Stimulated activated CD8-positive, alpha-beta memory T cell treated with anti-CD3 and anti-CD28 coated beads, Interleukin-2, amount 100 ng/mL, for 1 hour (primary cell): ENCODE data around the gene GTPBP1.

Experiments
- DNase-seq, 2 donors: peaks; one replicate each; pipeline ENCODE4 v3.0.0-alpha.2; 2020; ENCODE audit warnings: low read depth in 2 of 2

GTPBP1 gene

GRCh38 chr22:38724926-38725571 lies 19.3 kb downstream of the GTPBP1 start:
- no peak for DNase-seq

DNA sequence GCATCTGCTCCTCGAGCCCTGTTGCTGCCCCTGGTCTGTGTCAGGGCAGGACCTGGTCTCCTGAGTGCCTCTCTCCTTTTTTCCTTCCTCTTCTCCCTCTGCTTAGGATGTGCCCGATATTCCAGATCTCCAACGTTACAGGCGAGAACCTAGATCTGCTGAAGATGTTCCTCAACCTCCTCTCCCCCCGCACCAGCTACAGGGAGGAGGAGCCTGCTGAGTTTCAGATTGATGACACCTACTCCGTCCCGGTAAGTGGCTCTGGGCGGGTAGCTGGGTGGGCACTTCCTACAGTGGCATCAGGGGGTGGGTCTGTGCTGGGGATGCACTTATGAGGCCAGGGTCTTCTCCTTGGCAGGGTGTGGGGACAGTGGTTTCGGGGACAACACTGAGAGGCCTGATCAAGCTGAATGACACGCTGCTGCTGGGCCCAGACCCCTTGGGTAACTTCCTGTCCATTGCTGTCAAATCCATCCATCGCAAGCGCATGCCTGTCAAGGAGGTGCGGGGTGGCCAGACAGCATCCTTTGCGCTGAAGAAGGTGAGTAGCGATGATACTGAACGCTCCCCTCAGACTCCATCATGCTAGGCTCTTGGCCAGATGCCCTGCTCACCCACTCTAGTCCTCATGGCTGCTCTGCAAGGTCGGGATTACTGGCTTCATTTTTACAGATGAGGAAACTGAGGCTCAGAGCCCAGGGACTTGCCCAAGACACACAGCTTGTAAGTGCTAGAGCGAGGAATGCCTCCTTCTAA lies 20.3 kb downstream of the GTPBP1 start:
- no peak for DNase-seq

GRCh38 chr22:38727123-38727522 lies 21.4 kb downstream of the GTPBP1 start:
- no peak for DNase-seq

- DNase-seq: no peak
These were observed 22.0 kb downstream of the GTPBP1 start for GRCh38 chr22:38727530-38728451.

DNA sequence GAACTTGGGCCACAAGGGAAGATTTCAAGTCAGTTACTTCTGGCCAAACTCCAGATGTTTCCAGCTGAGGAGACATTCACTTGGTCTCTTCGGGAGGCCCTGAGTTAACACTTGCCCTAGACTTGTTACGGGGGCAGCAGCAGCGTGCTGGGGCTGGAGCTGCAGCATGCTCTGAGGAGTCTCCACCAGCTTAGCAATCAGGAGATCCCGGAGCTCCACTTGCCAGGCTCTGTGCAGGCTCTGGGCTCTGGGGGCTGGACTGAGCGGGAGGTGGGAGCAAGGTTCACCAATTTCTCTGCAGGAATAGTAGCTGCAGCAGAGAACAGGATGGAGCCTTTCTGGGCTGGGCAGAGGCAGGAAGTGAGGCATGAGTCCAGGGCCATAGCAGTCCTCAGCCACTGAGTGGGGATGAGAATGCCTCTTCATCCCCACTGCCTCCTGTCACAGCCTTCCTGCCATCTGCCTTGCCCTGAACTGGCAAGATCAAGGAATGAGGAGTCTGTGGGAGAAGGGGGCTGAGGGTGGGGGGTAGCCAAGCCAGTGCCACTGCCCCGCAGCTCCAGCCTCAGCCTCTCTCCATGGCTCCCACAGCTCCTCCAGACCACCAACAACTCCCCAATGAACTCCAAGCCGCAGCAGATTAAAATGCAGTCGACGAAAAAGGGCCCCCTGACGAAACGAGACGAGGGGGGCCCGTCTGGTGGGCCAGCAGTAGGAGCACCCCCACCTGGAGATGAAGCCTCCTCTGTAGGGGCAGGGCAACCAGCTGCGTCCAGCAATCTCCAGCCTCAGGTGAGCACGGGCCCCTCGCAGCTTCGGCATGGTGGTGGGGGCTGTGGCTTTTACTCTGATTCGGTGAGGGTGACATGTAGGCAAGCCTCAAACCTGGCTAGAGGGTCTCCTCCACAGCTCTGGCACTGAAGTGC lies 23.4 kb downstream of the GTPBP1 start:
- DNase-seq: no peak

GRCh38 chr22:38729946-38730345 lies 24.2 kb downstream of the GTPBP1 start:
- no peak for DNase-seq

GRCh38 chr22:38730411-38730871 lies 24.7 kb downstream of the GTPBP1 start:
- DNase-seq: no peak

DNA sequence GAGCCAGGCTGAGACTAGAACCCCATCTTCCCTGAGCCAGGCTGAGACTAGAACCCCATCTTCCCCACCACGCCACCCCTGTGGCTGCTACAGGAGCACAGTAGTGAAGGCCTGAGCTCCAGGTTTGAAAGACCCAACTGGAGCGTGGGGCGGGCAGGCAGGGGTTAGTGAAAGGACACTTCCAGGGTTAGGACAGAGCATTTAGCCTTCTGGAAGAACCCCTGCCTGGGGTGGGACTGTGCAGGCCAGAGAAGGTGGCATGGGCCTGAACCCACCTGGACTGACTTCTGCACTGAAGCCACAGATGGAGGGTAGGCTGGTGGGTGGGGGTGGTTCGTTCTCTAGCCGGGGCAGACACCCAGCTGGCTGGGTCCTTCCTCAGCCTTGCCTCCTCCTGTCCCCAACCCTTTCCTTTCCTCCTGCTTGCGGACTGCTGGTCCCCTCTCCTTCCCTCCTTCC lies 26.0 kb downstream of the GTPBP1 start:
- DNase-seq: no peak

- no peak for DNase-seq
These were observed 26.6 kb downstream of the GTPBP1 start for GRCh38 chr22:38732251-38732815.

- DNase-seq: no peak
These were observed 27.6 kb downstream of the GTPBP1 start for GRCh38 chr22:38733329-38733723.

DNA sequence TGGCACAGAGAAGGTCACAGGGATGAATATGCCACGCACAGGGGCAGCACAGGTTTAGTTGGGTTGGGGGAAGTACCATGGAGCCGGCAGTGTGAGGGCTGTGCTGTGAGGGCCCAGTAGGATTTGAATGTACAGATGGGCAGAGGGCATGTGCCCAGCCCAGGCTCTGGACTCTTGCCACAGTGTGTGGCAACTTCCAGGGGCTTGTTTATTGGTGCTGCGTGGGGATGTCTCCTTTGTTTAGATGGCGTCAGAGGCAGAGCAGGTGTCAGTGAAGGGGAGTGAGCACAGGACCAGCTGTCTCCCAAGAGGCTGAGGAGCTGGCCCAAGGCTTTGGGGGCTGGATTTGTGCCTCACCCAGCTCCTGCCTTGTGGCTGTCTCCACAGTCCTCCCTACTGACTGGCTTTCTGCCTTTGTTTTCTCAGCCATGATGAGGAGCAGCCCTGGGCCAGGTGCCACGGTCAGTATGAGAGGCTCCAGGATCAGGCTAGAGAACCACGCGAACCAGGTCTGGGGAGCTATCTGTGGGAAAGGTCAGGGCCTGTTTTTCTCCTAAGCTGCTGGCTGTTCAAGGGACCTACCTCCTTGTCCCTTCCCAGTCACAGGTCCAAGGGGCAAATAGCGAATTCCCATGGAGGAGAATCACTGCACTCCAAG lies 28.1 kb downstream of the GTPBP1 start:
- no peak for DNase-seq

GRCh38 chr22:38734421-38735100 lies 28.8 kb downstream of the GTPBP1 start:
- no peak for DNase-seq

DNA sequence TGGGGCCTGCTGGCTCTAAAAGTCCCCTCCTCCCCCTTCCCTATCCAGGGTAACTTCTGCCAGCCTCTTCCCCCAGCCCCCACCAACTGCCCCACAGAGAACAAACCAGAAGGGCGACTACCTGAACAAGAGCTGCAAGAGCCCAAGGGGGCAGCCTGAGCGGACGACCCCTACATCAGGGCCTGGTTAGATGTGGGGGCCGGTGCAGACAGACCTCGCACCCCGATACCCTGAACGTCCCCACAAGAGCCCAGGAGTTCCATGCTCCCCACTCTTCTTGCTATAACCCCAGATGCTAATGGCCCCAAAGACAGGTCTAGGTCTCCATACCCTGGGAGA lies 29.4 kb downstream of the GTPBP1 start:
- DNase-seq: no peak

DNA sequence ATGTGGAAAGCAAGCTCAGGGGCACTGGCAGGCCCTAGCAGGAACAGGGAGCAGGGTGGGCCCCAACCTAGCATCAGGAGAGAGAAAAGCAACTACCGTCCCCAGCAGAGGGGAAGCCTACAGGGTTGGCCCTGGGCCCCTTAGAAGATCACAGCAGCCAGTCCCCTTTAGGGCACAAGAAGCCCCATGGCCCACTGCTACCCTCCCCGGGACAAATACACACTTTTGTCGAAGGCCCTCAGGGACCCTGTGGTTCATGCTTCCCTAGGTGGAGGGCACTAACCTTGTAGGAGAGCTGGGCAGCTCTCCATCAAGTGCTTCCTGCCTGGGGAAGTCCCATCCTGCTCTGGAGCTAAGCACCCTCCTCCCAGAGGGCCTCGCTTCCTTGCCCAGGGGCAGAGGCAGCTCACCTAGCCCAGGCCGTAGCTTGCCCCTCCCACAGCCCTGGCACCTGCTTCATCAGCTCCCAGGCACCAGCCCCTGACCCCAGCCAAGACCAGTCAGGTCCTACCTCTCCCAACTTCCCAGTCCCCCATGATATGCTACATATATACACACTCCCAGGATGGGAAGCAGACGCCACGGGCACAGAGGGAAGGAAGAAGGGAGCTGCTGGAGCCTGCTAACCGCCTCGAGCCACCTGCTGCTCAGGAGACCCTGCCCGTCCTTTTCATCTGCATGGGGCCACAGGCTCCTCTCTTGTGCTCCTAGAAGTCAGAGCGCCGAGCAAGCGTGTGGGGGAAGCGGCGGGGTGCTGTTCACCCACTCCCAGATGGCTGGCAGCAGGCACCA lies 29.9 kb downstream of the GTPBP1 start:
- DNase-seq: no peak

DNA sequence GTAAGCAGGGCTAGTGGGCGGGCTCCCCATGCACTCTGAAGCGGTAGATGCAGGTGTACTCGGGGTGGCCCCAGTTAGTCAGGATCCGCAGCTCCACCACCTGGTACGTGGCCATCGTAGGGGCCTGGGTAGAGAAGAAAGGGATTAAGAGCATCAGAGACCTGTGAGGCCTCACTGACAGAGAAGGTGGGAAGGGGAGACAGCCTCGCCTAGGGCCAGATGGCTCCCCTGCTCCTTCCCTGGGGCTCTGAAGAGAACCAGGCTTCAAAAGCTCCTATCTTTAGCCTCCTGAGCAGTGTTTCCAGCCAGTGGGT lies 30.5 kb downstream of the GTPBP1 start:
- no peak for DNase-seq

- DNase-seq: no peak
These were observed 31.7 kb downstream of the GTPBP1 start for GRCh38 chr22:38737302-38738060.

DNA sequence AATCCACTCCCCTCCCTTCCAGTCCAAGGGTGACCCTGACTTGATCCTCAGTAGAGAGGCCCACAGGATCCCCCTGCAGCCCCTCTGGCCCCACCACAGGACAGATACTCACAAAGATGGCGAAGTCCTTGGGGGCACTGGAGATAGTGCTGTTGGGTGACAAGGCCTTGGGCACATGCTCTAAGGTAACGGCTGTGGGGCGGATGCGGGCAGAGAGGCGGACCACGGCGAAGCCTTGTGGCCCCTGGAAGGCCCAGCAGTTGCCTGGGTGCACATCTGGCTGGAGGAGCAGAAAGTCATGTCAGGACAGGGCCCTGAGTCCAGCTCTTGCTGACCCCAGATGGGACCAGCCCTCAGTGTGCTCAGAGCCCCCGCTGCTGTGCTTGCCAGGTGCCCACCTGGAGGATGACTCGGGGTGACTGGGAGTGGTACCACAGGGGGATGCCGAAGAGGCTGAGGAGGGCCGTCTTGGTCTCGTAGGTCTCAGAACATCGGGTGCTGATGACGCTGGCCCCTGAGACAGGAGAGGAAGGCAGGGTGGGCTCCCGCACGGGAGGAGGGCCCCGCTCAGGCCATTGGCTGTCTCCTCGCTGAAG lies 32.8 kb downstream of the GTPBP1 start:
- no peak for DNase-seq
